IPS-NIHi7 (cell line): ENCODE results near the gene C10orf71.

Experiments used
- DNase-seq: peaks from one replicate; pipeline ENCODE4 v3.0.0; 2012; ENCODE audit warnings: mixed read lengths; ENCODE audit errors: extremely low spot score

The C10orf71 gene

GRCh38 chr10:49360271-49361177 is 61.6 kb downstream of the C10orf71 start:
- DNase-seq, result peak; percentile 42

- DNase-seq, result no peak
Observed at GRCh38 chr10:49361178-49361554, 62.2 kb downstream of the C10orf71 start.

- no peak for DNase-seq
Observed at GRCh38 chr10:49361735-49362568, 63.0 kb downstream of the C10orf71 start.

GRCh38 chr10:49362596-49363260 is 63.8 kb downstream of the C10orf71 start:
- DNase-seq, result no peak

- no peak for DNase-seq
Observed at GRCh38 chr10:49363309-49364031, 64.5 kb downstream of the C10orf71 start.

- DNase-seq, result no peak
Observed at GRCh38 chr10:49364051-49364450, 65.1 kb downstream of the C10orf71 start.

GRCh38 chr10:49364747-49365146 is 65.8 kb downstream of the C10orf71 start:
- no peak for DNase-seq

GRCh38 chr10:49365275-49365674 is 66.3 kb downstream of the C10orf71 start:
- no peak for DNase-seq

- DNase-seq, result no peak
Observed at GRCh38 chr10:49365675-49366415, 66.9 kb downstream of the C10orf71 start.

- no peak for DNase-seq
Observed at GRCh38 chr10:49366460-49366859, 67.5 kb downstream of the C10orf71 start.

- peak; percentile 66 for DNase-seq
Observed at GRCh38 chr10:49367600-49367999, 68.6 kb downstream of the C10orf71 start.

GRCh38 chr10:49368256-49368655 is 69.3 kb downstream of the C10orf71 start:
- DNase-seq, result no peak

- DNase-seq, result no peak
Observed at GRCh38 chr10:49369216-49370162, 70.5 kb downstream of the C10orf71 start.

- DNase-seq, result no peak
Observed at GRCh38 chr10:49370326-49371100, 71.5 kb downstream of the C10orf71 start.

GRCh38 chr10:49371967-49372366 is 73.0 kb downstream of the C10orf71 start:
- no peak for DNase-seq

GRCh38 chr10:49373361-49373760 is 74.4 kb downstream of the C10orf71 start:
- no peak for DNase-seq

- no peak for DNase-seq
Observed at GRCh38 chr10:49374740-49375139, 75.8 kb downstream of the C10orf71 start.

GRCh38 chr10:49375611-49376010 is 76.6 kb downstream of the C10orf71 start:
- DNase-seq, result no peak
